Astrocyte of the cerebellum (primary cell): ENCODE data around the gene SPATA21.

Experiments
- DNase-seq: peaks from one replicate; pipeline ENCODE4 v3.0.0-alpha.2; 2011; ENCODE audit warnings: low read depth
- H3K4me3 ChIP-seq: 2 replicates; pipeline ENCODE4 v1.5.1; 2011; ENCODE audit warnings: mild to moderate bottlenecking, low read depth, low read length, moderate library complexity
- in situ Hi-C: cut with HindIII; loops from 2 replicates; pipeline ENCODE4 v1.10.0; 2017; ENCODE audit warnings: low sequenced_read_pairs
- TF ChIP-seq, protein P1 (sequence below): IDR thresholded peaks from 2 replicates; pipeline ENCODE4 v1.5.1; 2012; ENCODE audit warnings: low read length, low read depth, moderate library complexity, mild to moderate bottlenecking; ENCODE audit errors: missing control alignments

Gene SPATA21

DNA sequence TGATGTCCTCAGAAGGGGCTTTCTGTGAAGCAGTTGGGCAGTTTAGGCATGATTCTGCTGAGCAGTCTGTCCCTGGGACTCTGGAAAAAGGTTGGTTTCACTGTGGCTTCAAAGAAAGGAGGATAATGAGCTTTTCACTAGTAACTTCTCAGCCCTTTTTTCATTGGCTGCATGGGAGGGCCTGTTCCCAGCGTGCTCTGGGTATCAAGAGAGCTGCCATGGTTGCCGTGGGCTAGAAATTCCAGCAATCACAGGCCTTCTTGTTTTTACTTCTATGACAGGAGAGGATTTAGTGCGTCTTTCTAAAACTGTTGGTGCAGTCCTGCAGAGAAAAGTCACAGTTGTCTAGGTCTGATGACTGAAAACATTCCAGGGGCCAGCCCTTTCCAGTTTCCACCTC is 63.0 kb downstream of the SPATA21 start:
- TF ChIP-seq, protein P1, sequence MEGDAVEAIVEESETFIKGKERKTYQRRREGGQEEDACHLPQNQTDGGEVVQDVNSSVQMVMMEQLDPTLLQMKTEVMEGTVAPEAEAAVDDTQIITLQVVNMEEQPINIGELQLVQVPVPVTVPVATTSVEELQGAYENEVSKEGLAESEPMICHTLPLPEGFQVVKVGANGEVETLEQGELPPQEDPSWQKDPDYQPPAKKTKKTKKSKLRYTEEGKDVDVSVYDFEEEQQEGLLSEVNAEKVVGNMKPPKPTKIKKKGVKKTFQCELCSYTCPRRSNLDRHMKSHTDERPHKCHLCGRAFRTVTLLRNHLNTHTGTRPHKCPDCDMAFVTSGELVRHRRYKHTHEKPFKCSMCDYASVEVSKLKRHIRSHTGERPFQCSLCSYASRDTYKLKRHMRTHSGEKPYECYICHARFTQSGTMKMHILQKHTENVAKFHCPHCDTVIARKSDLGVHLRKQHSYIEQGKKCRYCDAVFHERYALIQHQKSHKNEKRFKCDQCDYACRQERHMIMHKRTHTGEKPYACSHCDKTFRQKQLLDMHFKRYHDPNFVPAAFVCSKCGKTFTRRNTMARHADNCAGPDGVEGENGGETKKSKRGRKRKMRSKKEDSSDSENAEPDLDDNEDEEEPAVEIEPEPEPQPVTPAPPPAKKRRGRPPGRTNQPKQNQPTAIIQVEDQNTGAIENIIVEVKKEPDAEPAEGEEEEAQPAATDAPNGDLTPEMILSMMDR: no peak
- H3K4me3 ChIP-seq: no peak overlapping the region
- in situ Hi-C loops: no loop called here
- no peak for DNase-seq

DNA sequence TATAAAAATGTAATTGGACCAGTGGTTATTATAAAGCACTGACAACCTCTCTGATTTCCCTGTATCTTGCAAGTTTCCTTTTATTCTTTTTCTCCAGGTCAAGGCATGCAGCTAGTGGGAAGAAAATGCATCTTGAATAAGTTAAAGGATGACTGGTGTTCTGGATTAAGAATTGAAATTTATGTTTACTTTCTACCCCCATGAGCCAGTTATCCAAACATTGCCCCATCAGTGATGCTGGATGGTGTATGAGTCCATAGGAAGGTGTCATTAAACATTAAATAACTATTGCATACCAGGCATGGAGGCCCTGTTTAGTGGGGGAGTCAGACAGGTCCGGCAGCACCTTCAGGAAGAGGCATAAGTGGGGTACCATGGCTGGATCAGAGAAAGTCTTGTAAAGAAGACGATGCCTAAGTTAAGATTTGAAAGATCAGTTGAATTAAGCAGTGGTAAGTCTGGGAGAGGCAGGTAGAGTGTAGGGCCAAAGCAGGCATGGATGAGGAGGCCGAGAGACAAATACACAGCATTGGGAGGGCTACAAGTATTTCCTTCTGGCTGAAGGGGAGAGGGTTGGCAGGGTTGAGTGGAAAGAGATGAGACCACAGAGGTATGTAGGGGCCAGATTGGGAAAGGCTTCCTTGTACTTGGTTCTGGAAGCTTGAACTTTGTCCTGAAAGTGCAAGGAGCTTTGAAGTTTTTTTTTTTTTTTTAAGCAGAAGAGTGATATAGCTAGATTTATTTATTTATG is 64.5 kb downstream of the SPATA21 start:
- DNase-seq: no peak
- in situ Hi-C loops: no loop called here
- H3K4me3 ChIP-seq: no peak overlapping the region
- TF ChIP-seq, protein P1: no peak

DNA sequence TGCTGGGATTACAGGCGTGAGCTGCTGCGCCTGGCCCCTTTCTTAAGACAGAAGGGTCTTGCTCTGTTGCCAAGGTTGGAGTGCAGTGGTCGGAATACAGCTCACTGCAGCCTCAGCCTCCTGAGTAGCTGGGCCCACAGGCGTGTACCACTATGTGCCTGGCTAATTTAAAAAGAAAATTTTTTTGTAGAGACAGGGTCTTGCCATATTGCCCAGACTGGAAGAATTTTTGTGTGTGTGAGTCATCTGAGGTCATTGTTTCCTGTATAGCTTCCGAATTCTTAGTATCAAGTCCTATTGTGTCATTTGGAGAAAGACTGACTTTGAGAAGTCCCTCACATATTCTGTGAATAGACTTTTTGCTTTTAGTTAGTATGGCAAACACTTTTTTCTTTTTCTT is 65.5 kb downstream of the SPATA21 start:
- in situ Hi-C loops: no loop called here
- H3K4me3 ChIP-seq: no peak overlapping the region
- TF ChIP-seq, protein P1: no peak
- no peak for DNase-seq

DNA sequence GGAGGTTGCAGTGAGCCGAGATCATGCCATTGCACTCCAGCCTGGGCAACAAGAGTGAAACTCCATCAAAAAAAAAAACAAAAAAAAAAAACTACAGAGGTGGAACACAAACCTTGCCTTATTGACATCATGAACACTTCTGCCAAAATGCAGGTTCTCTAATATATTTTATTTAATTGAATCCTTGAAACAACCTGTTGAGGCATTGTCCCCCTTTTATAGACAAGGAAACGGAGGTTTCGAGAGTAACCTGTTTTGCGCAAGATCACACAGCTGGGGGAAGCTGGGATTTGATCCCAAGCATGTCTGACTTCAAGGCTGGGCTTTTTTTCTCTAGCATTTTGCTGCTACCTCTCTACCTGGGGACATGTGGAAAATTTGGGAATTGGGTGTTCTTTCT is 67.4 kb downstream of the SPATA21 start:
- in situ Hi-C loops: loop anchor here (10.0 kb wide), 1 partner anchor 65 kb away; the partner anchor contains the start of gene SPATA21
- DNase-seq: no peak
- H3K4me3 ChIP-seq: no peak overlapping the region
- TF ChIP-seq, protein P1: no peak

DNA sequence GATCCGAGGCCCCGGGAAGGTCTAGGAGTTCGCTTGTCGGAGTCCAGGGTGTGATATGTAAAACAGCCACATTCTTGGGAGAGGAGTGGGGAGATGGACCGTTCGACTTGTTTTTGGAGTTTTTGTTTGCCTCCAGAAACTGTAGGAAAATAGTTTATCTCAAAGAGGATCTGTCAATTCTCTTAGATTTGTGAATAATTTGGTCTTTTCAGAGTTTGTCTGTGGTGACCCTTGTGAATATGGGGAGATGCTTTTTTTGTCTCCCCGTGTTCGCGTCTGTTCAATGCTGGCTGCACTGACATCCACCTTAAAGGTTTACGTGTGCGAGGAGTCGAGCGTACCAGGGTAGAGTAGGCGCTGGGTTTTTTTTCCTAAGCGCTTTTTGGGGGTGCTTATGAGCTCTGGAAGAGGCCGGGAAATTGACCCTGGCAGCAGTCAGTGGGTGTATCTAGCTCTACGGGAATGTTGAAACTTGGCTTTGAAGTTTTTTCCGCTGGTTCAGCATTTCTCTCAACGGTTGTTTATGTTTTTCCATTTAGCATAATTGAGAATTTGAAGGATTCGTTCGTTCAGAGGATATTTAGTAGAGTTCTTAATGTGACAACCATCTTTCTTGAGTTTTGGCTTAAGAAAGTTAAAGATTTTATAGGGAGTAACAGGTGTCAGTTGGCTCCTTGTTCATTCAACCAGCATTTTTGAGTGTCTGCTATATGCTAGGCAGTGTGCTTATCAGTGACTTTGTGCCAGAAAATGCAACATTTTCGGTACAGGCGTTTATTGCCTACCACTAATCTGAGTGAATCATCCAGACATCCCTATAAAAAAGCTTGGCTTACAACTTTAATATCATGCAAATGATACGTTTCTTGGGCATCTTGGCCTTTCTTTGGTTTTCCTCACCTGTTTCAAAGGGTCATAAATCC is 69.0 kb downstream of the SPATA21 start:
- in situ Hi-C loops: loop anchor here (10.0 kb wide), 1 partner anchor 67 kb away; the partner anchor contains the start of gene SPATA21
- no peak for DNase-seq
- TF ChIP-seq, protein P1: no peak
- peak overlapping the region; percentile 91 for H3K4me3 ChIP-seq

DNA sequence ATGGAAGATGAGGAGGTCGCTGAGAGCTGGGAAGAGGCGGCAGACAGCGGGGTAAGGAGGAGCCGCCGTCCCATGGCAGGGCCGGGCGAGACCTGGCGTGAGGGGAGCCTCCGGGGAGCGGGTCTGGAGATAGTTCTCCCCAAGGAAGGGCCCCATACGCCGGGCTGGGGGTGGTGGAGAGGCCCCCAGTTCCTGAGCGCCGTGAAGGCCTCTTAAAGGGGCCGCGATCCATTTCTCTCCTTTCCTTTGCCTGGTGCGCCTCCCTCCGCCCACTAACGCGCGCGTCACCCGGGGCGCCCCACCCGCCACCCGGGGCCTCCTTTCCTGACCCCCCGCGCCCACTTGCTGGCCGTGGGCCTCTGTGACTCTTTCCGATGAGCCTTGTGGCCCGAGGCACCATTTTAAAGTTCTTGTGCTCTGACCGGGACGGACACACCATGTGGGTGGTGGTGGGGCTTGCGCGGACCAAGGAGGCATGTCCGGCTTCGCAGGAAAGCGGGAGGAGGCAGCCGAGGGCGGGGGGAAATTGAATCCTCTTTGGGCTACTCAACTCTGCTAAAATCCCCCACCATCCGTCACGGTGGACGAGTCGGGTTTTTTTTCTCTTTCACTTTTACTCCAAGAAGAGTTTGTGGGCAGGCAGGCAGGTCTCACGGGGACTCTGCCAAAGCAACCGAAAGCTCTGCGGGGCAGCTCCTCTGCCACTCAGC is 69.8 kb downstream of the SPATA21 start:
- in situ Hi-C loops: loop anchor here (10.0 kb wide), 1 partner anchor 67 kb away; the partner anchor contains the start of gene SPATA21
- DNase-seq: peak; percentile 74

More for the DNA sequence above, 69.8 kb downstream of the SPATA21 start:
- TF ChIP-seq, protein P1: no peak
- H3K4me3 ChIP-seq: peak overlapping the region; percentile 91
